HEK293 (cell line): ENCODE results near the gene LRRC43.

Source experiments
- CTCF ChIA-PET: fragments of 350-600 bp; formaldehyde crosslinking; extraction: SDS; loops from one replicate; lab custom pipeline; 2021; ENCODE audit warnings: antibody characterized with exemption; lab: Yijun Ruan, JAX
- POLR2A ChIA-PET: fragments of 300-600 bp; formaldehyde crosslinking; extraction: SDS; loops from one replicate; lab custom pipeline; 2020; ENCODE audit warnings: antibody characterized with exemption, inconsistent platforms; lab: Yijun Ruan, JAX
- H3K27ac ChIP-seq: fragments of 200-500 bp; sonication (Bioruptor generic); 2 replicates; pipeline ENCODE4 v1.5.1; 2014; ENCODE audit warnings: low read depth, low read length, control low read depth, inconsistent platforms; ENCODE audit errors: extremely low read depth
- H3K36me3 ChIP-seq, 2 experiments: fragments of 200-500 bp in 1 of 2; sonication (Bioruptor generic) in 1 of 2; 1 replicate in 1 of 2; 2 replicates in 1 of 2; pipeline ENCODE4 v1.5.1; 2014 to 2017; ENCODE audit warnings: inconsistent platforms in 2 of 2, low read length in 2 of 2; ENCODE audit not compliant: control insufficient read depth in 2 of 2, insufficient read depth in 1 of 2
- H3K4me1 ChIP-seq: fragments of 200-500 bp; sonication (Bioruptor generic); 2 replicates; pipeline ENCODE4 v1.5.1; 2014; ENCODE audit warnings: mild to moderate bottlenecking, low read length, inconsistent platforms; ENCODE audit not compliant: control insufficient read depth, insufficient read depth
- H3K4me3 ChIP-seq: 2 replicates; pipeline ENCODE4 v1.5.1; 2011; ENCODE audit warnings: low read depth, mild to moderate bottlenecking, control low read depth, low read length, moderate library complexity
- H3K9me3 ChIP-seq: fragments of 200-500 bp; sonication (Bioruptor generic); 2 replicates; pipeline ENCODE4 v1.5.1; 2014; ENCODE audit warnings: low read depth, low read length, inconsistent platforms; ENCODE audit not compliant: control insufficient read depth, insufficient read depth
- GLIS2 ChIP-seq: fragments of 450-650 bp; formaldehyde crosslinking; IDR thresholded peaks from 2 replicates; pipeline ENCODE4 v1.5.1; 2016; ENCODE audit warnings: missing biosample characterization, missing genetic modification characterization
- KLF10 ChIP-seq: fragments of 450-650 bp; IDR thresholded peaks from 2 replicates; pipeline ENCODE4 v1.5.1; 2018; ENCODE audit warnings: missing biosample characterization, mild to moderate bottlenecking, missing genetic modification characterization
- KLF7 ChIP-seq: fragments of 450-650 bp; formaldehyde crosslinking; IDR thresholded peaks from 2 replicates; pipeline ENCODE4 v1.5.1; 2016; ENCODE audit warnings: missing biosample characterization, missing genetic modification characterization, borderline replicate concordance
- SP2 ChIP-seq: fragments of 450-650 bp; formaldehyde crosslinking; IDR thresholded peaks from 2 replicates; pipeline ENCODE4 v1.5.1; 2016; ENCODE audit warnings: missing biosample characterization, missing genetic modification characterization
- ZFHX2 ChIP-seq: fragments of 450-650 bp; formaldehyde crosslinking; conservative IDR thresholded peaks from 2 replicates; pipeline ENCODE4 v1.5.1; 2016; ENCODE audit warnings: missing biosample characterization, missing genetic modification characterization
- ZNF140 ChIP-seq: fragments of 450-650 bp; formaldehyde crosslinking; IDR thresholded peaks from 2 replicates; pipeline ENCODE4 v1.5.1; 2016; ENCODE audit warnings: missing biosample characterization, missing genetic modification characterization
- ZNF155 ChIP-seq: fragments of 450-650 bp; formaldehyde crosslinking; IDR thresholded peaks from 2 replicates; pipeline ENCODE4 v1.5.1; 2016; ENCODE audit warnings: missing biosample characterization, missing genetic modification characterization
- ZNF16 ChIP-seq: fragments of 450-650 bp; formaldehyde crosslinking; IDR thresholded peaks from 2 replicates; pipeline ENCODE4 v1.5.1; 2016; ENCODE audit warnings: low read depth, missing biosample characterization, missing genetic modification characterization
- ZNF221 ChIP-seq: fragments of 450-650 bp; formaldehyde crosslinking; IDR thresholded peaks from 2 replicates; pipeline ENCODE4 v1.5.1; 2017; ENCODE audit warnings: missing biosample characterization, missing genetic modification characterization, borderline replicate concordance
- ZNF302 ChIP-seq: fragments of 450-650 bp; formaldehyde crosslinking; IDR thresholded peaks from 2 replicates; pipeline ENCODE4 v1.5.1; 2016; ENCODE audit warnings: missing biosample characterization, missing genetic modification characterization, low read depth
- ZNF423 ChIP-seq: fragments of 450-650 bp; formaldehyde crosslinking; IDR thresholded peaks from 2 replicates; pipeline ENCODE4 v1.5.1; 2016; ENCODE audit warnings: missing biosample characterization, missing genetic modification characterization
- ZNF521 ChIP-seq: fragments of 450-650 bp; formaldehyde crosslinking; IDR thresholded peaks from 2 replicates; pipeline ENCODE4 v1.5.1; 2017; ENCODE audit warnings: missing biosample characterization, mild to moderate bottlenecking, missing genetic modification characterization
- ZNF596 ChIP-seq: fragments of 450-650 bp; IDR thresholded peaks from 2 replicates; pipeline ENCODE4 v1.5.0; 2018; ENCODE audit warnings: missing biosample characterization, mild to moderate bottlenecking, missing genetic modification characterization, moderate library complexity
- ZNF654 ChIP-seq: fragments of 450-650 bp; formaldehyde crosslinking; IDR thresholded peaks from 2 replicates; pipeline ENCODE4 v1.5.1; 2016; ENCODE audit warnings: low read depth, missing biosample characterization, missing genetic modification characterization
- ZNF707 ChIP-seq: fragments of 450-650 bp; formaldehyde crosslinking; IDR thresholded peaks from 2 replicates; pipeline ENCODE4 v1.5.1; 2016; ENCODE audit warnings: missing biosample characterization, missing genetic modification characterization
- ZNF777 ChIP-seq: fragments of 450-650 bp; formaldehyde crosslinking; IDR thresholded peaks from 2 replicates; pipeline ENCODE4 v1.5.1; 2017; ENCODE audit warnings: missing biosample characterization, missing genetic modification characterization, borderline replicate concordance
- TF ChIP-seq, protein P1 (sequence below): fragments of 450-650 bp; formaldehyde crosslinking; IDR thresholded peaks from 2 replicates; pipeline ENCODE4 v1.5.1; 2016; ENCODE audit warnings: missing biosample characterization, missing genetic modification characterization
- TF ChIP-seq, protein P2 (sequence below): fragments of 450-650 bp; formaldehyde crosslinking; IDR thresholded peaks from 2 replicates; pipeline ENCODE4 v1.5.1; 2016; ENCODE audit warnings: missing biosample characterization, missing genetic modification characterization
- TF ChIP-seq, protein P3 (sequence below): fragments of 450-650 bp; formaldehyde crosslinking; IDR thresholded peaks from 2 replicates; pipeline ENCODE4 v1.5.1; 2016; ENCODE audit warnings: missing biosample characterization, missing genetic modification characterization
- TF ChIP-seq, protein P4 (sequence below): fragments of 450-650 bp; formaldehyde crosslinking; IDR thresholded peaks from 2 replicates; pipeline ENCODE4 v1.5.1; 2017; ENCODE audit warnings: missing biosample characterization, missing genetic modification characterization
- TF ChIP-seq, protein P5 (sequence below): fragments of 450-650 bp; formaldehyde crosslinking; IDR thresholded peaks from 2 replicates; pipeline ENCODE4 v1.5.1; 2016; ENCODE audit warnings: missing biosample characterization, missing genetic modification characterization

The LRRC43 gene

DNA sequence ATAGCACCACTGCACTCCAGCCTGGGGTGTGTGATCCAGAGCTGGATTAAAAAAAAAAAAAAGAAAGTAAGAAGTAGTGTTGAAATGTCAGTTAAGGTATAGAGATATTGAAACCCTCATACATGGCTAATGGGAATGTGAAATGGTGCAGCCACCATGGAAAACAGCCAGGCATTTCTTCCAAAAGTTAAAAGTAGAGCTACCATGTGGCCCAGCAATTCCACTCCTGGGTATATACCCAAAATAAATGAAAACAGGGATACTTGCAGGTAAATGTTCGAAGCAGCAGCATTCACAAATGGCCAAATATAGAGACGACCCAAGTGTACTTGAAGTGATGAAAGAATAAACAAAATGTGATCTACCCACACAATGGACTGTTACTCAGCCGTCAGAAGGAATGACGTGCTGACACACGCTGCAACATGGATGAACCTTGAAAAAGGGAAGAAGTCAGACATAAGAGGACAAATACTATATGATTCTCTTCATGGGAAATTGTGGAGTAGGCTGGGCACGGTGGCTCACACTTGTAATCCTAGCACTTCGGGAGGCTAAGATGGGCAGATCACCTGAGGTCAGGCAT lies 24.1 kb upstream of the LRRC43 start:
- CTCF ChIA-PET, result interaction anchor here (0.6 to 2.0 kb wide), 5 partner anchors 11 to 242 kb away, joined by 3 to 6 read pairs (median 3); no protein-coding TSS in a partner anchor
- POLR2A ChIA-PET, result interaction anchor here (0.6 kb wide), 1 partner anchor 165 kb away, joined by 3 read pairs; no protein-coding TSS in a partner anchor
- no peaks in the 10 kb centered on the region for H3K9me3 ChIP-seq

DNA sequence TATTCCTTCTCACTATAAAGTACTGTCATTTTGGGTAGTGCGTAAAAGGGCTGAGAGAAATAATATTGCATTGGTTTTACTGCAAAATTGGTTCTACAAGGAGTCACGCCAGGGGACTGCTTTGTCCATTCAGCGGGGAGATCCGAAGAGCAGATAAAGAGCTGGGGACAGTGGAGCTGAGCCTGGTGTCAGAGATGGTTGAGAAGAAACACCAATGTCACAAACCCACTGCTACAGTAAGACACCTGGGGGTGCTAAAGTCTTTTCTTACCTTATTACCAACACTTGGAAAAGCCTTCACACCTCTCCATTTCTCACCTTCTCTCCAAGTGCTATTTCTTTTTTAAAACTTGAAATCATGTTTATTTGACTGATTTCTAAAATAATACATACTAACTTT lies 23.0 kb upstream of the LRRC43 start:
- peak; percentile 15; the same call in 1 of the 2 replicates for TF ChIP-seq ZNF654 (tag by site-specific recombination)
- no peak for TF ChIP-seq ZNF155 (tag by site-specific recombination)
- Histone ChIP-seq H3K9me3 (no peaks in the 10 kb centered on the region), H3K4me3 (no peak overlapping the region), H3K36me3 (no peaks in the 10 kb centered on the region), H3K27ac (no peak overlapping the region), H3K4me1 (no peaks in the 10 kb centered on the region)
- ChIA-PET CTCF (interaction anchor here (0.6 to 2.0 kb wide), 3 partner anchors 31 to 105 kb away, joined by 3 to 6 read pairs (median 5); no protein-coding TSS in a partner anchor), POLR2A (no interaction called here)

More for the DNA sequence above, 24.1 kb upstream of the LRRC43 start:
- Histone ChIP-seq H3K4me3 (no peak overlapping the region), H3K27ac (no peak overlapping the region), H3K36me3 (no peaks in the 10 kb centered on the region), H3K4me1 (no peaks in the 10 kb centered on the region)
- TF ChIP-seq ZNF302 (tag by site-specific recombination) (no peak), ZNF140 (peak; percentile 96), ZNF16 (no peak), ZNF596 (tag by site-specific recombination) (no peak), KLF7 (tag by site-specific recombination) (no peak), ZNF707 (tag by site-specific recombination) (no peak), ZNF777 (no peak), ZNF221 (tag by site-specific recombination) (no peak)
- TF ChIP-seq, protein P1, sequence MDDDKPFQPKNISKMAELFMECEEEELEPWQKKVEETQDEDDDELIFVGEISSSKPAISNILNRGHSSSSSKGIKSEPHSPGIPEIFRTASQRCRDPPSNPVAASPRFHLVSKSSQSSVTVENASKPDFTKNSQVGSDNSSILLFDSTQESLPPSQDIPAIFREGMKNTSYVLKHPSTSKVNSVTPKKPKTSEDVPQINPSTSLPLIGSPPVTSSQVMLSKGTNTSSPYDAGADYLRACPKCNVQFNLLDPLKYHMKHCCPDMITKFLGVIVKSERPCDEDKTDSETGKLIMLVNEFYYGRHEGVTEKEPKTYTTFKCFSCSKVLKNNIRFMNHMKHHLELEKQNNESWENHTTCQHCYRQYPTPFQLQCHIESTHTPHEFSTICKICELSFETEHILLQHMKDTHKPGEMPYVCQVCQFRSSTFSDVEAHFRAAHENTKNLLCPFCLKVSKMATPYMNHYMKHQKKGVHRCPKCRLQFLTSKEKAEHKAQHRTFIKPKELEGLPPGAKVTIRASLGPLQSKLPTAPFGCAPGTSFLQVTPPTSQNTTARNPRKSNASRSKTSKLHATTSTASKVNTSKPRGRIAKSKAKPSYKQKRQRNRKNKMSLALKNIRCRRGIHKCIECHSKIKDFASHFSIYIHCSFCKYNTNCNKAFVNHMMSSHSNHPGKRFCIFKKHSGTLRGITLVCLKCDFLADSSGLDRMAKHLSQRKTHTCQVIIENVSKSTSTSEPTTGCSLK (tag by site-specific recombination), result no peak

DNA sequence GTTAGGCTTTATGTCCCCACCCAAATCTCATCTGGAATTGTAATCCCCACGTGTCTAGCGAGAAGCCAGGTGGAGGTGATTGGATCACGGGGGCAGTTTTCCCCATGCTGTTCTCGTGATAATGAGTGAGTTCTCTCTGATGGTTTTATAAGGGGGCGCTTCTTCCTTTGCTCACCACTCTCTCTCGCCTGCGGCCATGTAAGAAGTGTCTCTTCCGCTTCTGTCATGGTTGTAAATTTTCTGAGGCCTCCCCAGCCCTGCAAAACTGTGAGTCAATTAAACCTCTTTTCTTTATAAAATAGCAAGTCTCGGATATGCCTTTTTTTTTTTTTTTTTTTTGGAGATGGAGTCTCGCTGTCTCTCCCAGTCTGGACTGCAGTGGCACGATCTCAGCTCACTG lies 22.2 kb upstream of the LRRC43 start:
- Histone ChIP-seq H3K27ac (no peak overlapping the region), H3K4me1 (no peaks in the 10 kb centered on the region), H3K9me3 (no peaks in the 10 kb centered on the region), H3K36me3 (no peaks in the 10 kb centered on the region), H3K4me3 (no peak overlapping the region)
- POLR2A ChIA-PET, result no interaction called here
- CTCF ChIA-PET, result no interaction called here
- TF ChIP-seq ZFHX2 (no peak), ZNF423 (no peak), KLF10 (tag by site-specific recombination) (no peak), ZNF521 (tag by site-specific recombination) (no peak), SP2 (tag by site-specific recombination) (no peak), GLIS2 (tag by site-specific recombination) (no peak), ZNF777 (no peak), ZNF302 (tag by site-specific recombination) (no peak)
- TF ChIP-seq, protein P2, sequence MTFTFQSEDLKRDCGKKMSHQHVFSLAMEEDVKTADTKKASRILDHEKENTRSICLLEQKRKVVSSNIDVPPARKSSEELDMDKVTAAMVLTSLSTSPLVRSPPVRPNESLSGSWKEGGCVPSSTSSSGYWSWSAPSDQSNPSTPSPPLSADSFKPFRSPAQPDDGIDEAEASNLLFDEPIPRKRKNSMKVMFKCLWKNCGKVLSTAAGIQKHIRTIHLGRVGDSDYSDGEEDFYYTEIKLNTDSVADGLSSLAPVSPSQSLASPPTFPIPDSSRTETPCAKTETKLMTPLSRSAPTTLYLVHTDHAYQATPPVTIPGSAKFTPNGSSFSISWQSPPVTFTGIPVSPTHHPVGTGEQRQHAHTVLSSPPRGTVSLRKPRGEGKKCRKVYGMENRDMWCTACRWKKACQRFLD, result no peak
- TF ChIP-seq, protein P3, sequence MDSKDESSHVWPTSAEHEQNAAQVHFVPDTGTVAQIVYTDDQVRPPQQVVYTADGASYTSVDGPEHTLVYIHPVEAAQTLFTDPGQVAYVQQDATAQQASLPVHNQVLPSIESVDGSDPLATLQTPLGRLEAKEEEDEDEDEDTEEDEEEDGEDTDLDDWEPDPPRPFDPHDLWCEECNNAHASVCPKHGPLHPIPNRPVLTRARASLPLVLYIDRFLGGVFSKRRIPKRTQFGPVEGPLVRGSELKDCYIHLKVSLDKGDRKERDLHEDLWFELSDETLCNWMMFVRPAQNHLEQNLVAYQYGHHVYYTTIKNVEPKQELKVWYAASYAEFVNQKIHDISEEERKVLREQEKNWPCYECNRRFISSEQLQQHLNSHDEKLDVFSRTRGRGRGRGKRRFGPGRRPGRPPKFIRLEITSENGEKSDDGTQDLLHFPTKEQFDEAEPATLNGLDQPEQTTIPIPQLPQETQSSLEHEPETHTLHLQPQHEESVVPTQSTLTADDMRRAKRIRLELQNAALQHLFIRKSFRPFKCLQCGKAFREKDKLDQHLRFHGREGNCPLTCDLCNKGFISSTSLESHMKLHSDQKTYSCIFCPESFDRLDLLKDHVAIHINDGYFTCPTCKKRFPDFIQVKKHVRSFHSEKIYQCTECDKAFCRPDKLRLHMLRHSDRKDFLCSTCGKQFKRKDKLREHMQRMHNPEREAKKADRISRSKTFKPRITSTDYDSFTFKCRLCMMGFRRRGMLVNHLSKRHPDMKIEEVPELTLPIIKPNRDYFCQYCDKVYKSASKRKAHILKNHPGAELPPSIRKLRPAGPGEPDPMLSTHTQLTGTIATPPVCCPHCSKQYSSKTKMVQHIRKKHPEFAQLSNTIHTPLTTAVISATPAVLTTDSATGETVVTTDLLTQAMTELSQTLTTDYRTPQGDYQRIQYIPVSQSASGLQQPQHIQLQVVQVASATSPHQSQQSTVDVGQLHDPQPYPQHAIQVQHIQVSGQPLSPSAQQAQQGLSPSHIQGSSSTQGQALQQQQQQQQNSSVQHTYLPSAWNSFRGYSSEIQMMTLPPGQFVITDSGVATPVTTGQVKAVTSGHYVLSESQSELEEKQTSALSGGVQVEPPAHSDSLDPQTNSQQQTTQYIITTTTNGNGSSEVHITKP (tag by site-specific recombination), result no peak
- TF ChIP-seq, protein P4, sequence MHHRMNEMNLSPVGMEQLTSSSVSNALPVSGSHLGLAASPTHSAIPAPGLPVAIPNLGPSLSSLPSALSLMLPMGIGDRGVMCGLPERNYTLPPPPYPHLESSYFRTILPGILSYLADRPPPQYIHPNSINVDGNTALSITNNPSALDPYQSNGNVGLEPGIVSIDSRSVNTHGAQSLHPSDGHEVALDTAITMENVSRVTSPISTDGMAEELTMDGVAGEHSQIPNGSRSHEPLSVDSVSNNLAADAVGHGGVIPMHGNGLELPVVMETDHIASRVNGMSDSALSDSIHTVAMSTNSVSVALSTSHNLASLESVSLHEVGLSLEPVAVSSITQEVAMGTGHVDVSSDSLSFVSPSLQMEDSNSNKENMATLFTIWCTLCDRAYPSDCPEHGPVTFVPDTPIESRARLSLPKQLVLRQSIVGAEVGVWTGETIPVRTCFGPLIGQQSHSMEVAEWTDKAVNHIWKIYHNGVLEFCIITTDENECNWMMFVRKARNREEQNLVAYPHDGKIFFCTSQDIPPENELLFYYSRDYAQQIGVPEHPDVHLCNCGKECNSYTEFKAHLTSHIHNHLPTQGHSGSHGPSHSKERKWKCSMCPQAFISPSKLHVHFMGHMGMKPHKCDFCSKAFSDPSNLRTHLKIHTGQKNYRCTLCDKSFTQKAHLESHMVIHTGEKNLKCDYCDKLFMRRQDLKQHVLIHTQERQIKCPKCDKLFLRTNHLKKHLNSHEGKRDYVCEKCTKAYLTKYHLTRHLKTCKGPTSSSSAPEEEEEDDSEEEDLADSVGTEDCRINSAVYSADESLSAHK (tag by site-specific recombination), result no peak
- TF ChIP-seq, protein P5, sequence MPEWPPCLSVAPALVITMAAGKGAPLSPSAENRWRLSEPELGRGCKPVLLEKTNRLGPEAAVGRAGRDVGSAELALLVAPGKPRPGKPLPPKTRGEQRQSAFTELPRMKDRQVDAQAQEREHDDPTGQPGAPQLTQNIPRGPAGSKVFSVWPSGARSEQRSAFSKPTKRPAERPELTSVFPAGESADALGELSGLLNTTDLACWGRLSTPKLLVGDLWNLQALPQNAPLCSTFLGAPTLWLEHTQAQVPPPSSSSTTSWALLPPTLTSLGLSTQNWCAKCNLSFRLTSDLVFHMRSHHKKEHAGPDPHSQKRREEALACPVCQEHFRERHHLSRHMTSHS (tag by site-specific recombination), result no peak
